Measurements from ENCODE around the gene PDZD2.

The PDZD2 gene

GRCh38 chr5:31824869-31825517, 186.1 kb downstream of the PDZD2 start:
- DNase-seq (ENCODE audit: low read depth): no peak

GRCh38 chr5:31825518-31826068, 186.7 kb downstream of the PDZD2 start:
- DNase-seq (ENCODE audit: low read depth): no peak

GRCh38 chr5:31827867-31828266, 188.9 kb downstream of the PDZD2 start:
- no peak for DNase-seq (ENCODE audit: low read depth)

- DNase-seq (ENCODE audit: low read depth): no peak
Measured at GRCh38 chr5:31832966-31833365, 194.0 kb downstream of the PDZD2 start.

GRCh38 chr5:31833710-31834109, 194.8 kb downstream of the PDZD2 start:
- no peak for DNase-seq (ENCODE audit: low read depth)

- no peak for DNase-seq (ENCODE audit: low read depth)
Measured at GRCh38 chr5:31844622-31845345, 205.9 kb downstream of the PDZD2 start.

GRCh38 chr5:31845361-31845760, 206.4 kb downstream of the PDZD2 start:
- no peak for DNase-seq (ENCODE audit: low read depth)

GRCh38 chr5:31846934-31847333, 208.0 kb downstream of the PDZD2 start:
- DNase-seq (ENCODE audit: low read depth): no peak

GRCh38 chr5:31847354-31847753, 208.4 kb downstream of the PDZD2 start:
- DNase-seq (ENCODE audit: low read depth): no peak

- DNase-seq (ENCODE audit: low read depth): no peak
Measured at GRCh38 chr5:31850981-31851689, 212.2 kb downstream of the PDZD2 start.

GRCh38 chr5:31853398-31854135, 214.6 kb downstream of the PDZD2 start:
- no peak for DNase-seq (ENCODE audit: low read depth)

- no peak for DNase-seq (ENCODE audit: low read depth)
Measured at GRCh38 chr5:31854181-31855133, 215.5 kb downstream of the PDZD2 start.

- DNase-seq (ENCODE audit: low read depth): no peak
Measured at GRCh38 chr5:31855134-31856040, 216.5 kb downstream of the PDZD2 start.

- DNase-seq (ENCODE audit: low read depth): no peak
Measured at GRCh38 chr5:31859096-31859495, 220.2 kb downstream of the PDZD2 start.

GRCh38 chr5:31860278-31860677, 221.3 kb downstream of the PDZD2 start:
- DNase-seq (ENCODE audit: low read depth): no peak

GRCh38 chr5:31860726-31861433, 221.9 kb downstream of the PDZD2 start:
- DNase-seq (ENCODE audit: low read depth): no peak

GRCh38 chr5:31861601-31862000, 222.7 kb downstream of the PDZD2 start:
- DNase-seq (ENCODE audit: low read depth): no peak

- DNase-seq (ENCODE audit: low read depth): no peak
Measured at GRCh38 chr5:31863991-31864411, 225.1 kb downstream of the PDZD2 start.

GRCh38 chr5:31866166-31866565, 227.2 kb downstream of the PDZD2 start:
- DNase-seq (ENCODE audit: low read depth): no peak
